ENCODE data around the gene LRRC72.

DNA sequence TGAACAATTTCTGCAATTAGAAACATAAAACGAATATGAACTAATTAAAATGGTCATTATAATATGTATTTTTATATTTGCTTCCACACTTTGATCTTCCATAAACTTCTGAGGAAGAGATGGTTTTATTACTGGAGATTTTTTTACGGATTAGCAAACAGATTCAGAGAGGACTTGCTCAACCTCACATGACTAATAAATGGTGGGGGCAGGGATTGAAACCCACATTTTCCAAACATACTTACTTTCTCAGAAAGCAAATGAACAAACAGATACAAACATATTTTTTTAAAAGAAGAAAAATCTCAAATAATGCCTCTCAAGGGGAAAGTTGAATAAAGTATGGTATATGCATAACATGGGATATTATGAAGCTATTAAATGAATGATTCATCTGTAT is 100.6 kb downstream of the LRRC72 start:
- TF ChIP-seq, protein P1, sequence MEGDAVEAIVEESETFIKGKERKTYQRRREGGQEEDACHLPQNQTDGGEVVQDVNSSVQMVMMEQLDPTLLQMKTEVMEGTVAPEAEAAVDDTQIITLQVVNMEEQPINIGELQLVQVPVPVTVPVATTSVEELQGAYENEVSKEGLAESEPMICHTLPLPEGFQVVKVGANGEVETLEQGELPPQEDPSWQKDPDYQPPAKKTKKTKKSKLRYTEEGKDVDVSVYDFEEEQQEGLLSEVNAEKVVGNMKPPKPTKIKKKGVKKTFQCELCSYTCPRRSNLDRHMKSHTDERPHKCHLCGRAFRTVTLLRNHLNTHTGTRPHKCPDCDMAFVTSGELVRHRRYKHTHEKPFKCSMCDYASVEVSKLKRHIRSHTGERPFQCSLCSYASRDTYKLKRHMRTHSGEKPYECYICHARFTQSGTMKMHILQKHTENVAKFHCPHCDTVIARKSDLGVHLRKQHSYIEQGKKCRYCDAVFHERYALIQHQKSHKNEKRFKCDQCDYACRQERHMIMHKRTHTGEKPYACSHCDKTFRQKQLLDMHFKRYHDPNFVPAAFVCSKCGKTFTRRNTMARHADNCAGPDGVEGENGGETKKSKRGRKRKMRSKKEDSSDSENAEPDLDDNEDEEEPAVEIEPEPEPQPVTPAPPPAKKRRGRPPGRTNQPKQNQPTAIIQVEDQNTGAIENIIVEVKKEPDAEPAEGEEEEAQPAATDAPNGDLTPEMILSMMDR (IDR thresholded peaks at IDR 0.05): no peak
- no peak for TF ChIP-seq POLR2AphosphoS5 (IDR thresholded peaks at IDR 0.05; ENCODE audit: low read depth, low read length)
- no peak for TF ChIP-seq TCF7L2 (IDR thresholded peaks at IDR 0.05; ENCODE audit: low read depth, low read length)
